HepG2 (cell line): ENCODE data around the gene OGT. TPM values are rescaled to one million over a fixed set of nuclear protein-coding genes. Genes with fewer than 3 reads are reported as not detected.

ENCODE experiments used
- PBX2 ChIP-seq: IDR thresholded peaks from 2 replicates; pipeline ENCODE4 v1.6.1; 2016; ENCODE audit warnings: control low read depth
- POGZ ChIP-seq: sonication (generic); formaldehyde crosslinking; IDR thresholded peaks from 2 replicates; pipeline ENCODE4 v1.4.0; 2020; ENCODE audit warnings: mild to moderate bottlenecking, missing genetic modification reagents
- RERE ChIP-seq: IDR thresholded peaks from 2 replicates; pipeline ENCODE4 v1.6.1; 2016; ENCODE audit warnings: low read depth, missing genetic modification reagents, missing compliant biosample characterization
- SNAPC4 ChIP-seq: sonication (generic); formaldehyde crosslinking; IDR thresholded peaks from 2 replicates; pipeline ENCODE4 v1.4.0; 2020; ENCODE audit warnings: mild to moderate bottlenecking, missing genetic modification reagents
- ZBTB20 ChIP-seq: sonication (generic); formaldehyde crosslinking; IDR thresholded peaks from 2 replicates; pipeline ENCODE4 v1.8.1; 2023; ENCODE audit warnings: missing genetic modification reagents, low read depth, mild to moderate bottlenecking, borderline replicate concordance
- ZBTB44 ChIP-seq: sonication (generic); formaldehyde crosslinking; IDR thresholded peaks from 2 replicates; pipeline ENCODE4 v1.4.0; 2020; ENCODE audit warnings: missing genetic modification reagents
- ZBTB8A ChIP-seq: sonication (generic); formaldehyde crosslinking; IDR thresholded peaks from 2 replicates; pipeline ENCODE4 v1.4.0; 2020; ENCODE audit warnings: mild to moderate bottlenecking, low read depth, missing genetic modification reagents, borderline replicate concordance
- ZXDC ChIP-seq: sonication (generic); formaldehyde crosslinking; IDR thresholded peaks from 2 replicates; pipeline ENCODE4 v1.5.0; 2020; ENCODE audit warnings: mild to moderate bottlenecking, missing genetic modification reagents
- polyA plus RNA-seq, 8 experiments: library from polyadenylated mRNA; depleted of rRNA in 3 of 8; stranded (reverse) in 7 of 8; unstranded in 1 of 8; fragments of >200 nt; fragmentation: Illumina TruSeq in 4 of 8; extraction: Trizol in 4 of 8; gene quantifications; 2 replicates each; pipeline versions ENCODE4 v1.2.1 to v1.2.3, GENCODE V29; 2011 to 2016; ENCODE audit warnings: low read depth in 4 of 8, missing spikeins in 1 of 8, mixed read lengths in 1 of 8; ENCODE audit not compliant: insufficient read depth in 1 of 8
- total RNA-seq, 5 experiments: library from RNA; depleted of rRNA; stranded (reverse); fragments of >200 nt; fragmentation: Illumina TruSeq; extraction: Trizol; gene quantifications; 2 replicates each; pipeline ENCODE4 v1.2.3, GENCODE V29; 2016; ENCODE audit warnings: low read depth in 1 of 5

The OGT gene
- total and polyA plus RNA-seq, 2 of the 13 experiments (the other 11 are each of a cell fraction or from before 2014, with no cell fraction given) = 71.7 to 463 TPM

- TF ChIP-seq SNAPC4 = no peak
- TF ChIP-seq PBX2 (CRISPR knock-in tag) = no peak
- TF ChIP-seq ZXDC (CRISPR knock-in tag) = 0 out of 2 replicates have a peak, but pooled peaks have one; percentile 44
- no peak for TF ChIP-seq ZBTB44 (CRISPR knock-in tag)
- TF ChIP-seq ZBTB20 = no peak
- no peak for TF ChIP-seq ZBTB8A (CRISPR knock-in tag)
- TF ChIP-seq POGZ (CRISPR knock-in tag) = peak; percentile 93
- no peak for TF ChIP-seq RERE (CRISPR knock-in tag)
Observed at GRCh38 chrX:71532753-71533425, at the start of gene OGT (continued).
